HL-60 (cell line): ENCODE measurements around the gene NAXE.

Experiments
- GABPA ChIP-seq: IDR thresholded peaks from 2 replicates; pipeline ENCODE4 v1.6.1; 2012; ENCODE audit warnings: low read depth
- TF ChIP-seq, protein P1 (sequence below): IDR thresholded peaks from one replicate; pipeline ENCODE4 v1.5.1; 2011; ENCODE audit warnings: low read length, control low read depth, inconsistent platforms; ENCODE audit not compliant: insufficient read depth

DNA sequence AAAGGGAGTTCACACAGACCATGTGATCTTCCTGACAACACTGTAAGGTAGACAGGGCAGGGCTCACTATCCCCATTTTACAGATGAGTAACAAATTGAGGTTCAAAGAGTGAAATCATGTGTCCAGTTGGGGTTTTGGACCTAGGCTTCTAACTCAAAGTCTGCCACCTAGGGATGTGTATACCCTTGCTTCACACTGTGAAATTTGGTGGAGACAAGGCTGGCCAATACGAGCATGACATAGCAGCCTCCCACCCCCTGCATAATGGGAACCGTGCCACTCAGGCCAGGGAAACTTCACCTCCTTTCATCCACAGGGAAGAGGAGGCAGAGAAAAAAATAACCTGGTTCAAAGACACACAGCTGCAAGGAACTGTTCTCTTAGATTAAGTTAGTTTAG is 26.1 kb upstream of the NAXE start:
- TF ChIP-seq, protein P1, sequence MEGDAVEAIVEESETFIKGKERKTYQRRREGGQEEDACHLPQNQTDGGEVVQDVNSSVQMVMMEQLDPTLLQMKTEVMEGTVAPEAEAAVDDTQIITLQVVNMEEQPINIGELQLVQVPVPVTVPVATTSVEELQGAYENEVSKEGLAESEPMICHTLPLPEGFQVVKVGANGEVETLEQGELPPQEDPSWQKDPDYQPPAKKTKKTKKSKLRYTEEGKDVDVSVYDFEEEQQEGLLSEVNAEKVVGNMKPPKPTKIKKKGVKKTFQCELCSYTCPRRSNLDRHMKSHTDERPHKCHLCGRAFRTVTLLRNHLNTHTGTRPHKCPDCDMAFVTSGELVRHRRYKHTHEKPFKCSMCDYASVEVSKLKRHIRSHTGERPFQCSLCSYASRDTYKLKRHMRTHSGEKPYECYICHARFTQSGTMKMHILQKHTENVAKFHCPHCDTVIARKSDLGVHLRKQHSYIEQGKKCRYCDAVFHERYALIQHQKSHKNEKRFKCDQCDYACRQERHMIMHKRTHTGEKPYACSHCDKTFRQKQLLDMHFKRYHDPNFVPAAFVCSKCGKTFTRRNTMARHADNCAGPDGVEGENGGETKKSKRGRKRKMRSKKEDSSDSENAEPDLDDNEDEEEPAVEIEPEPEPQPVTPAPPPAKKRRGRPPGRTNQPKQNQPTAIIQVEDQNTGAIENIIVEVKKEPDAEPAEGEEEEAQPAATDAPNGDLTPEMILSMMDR: no peak
- no peak for TF ChIP-seq GABPA
